D721Med (cell line): Measurements from ENCODE around the gene LRP4.

Experiments
- DNase-seq: peaks from one replicate; pipeline ENCODE4 v3.0.0; 2011; ENCODE audit warnings: low spot score; ENCODE audit not compliant: insufficient read length
- FAIRE-seq: peaks from 2 replicates; lab custom pipeline; 2011; peaks lifted over from hg19 to GRCh38; lab: Jason Lieb, UNC
- CTCF ChIP-seq: IDR thresholded peaks from 2 replicates; pipeline ENCODE4 v1.5.1; 2012; ENCODE audit warnings: mild to moderate bottlenecking, control low read depth; ENCODE audit not compliant: insufficient read depth; ENCODE audit errors: missing control alignments

The LRP4 gene

DNA sequence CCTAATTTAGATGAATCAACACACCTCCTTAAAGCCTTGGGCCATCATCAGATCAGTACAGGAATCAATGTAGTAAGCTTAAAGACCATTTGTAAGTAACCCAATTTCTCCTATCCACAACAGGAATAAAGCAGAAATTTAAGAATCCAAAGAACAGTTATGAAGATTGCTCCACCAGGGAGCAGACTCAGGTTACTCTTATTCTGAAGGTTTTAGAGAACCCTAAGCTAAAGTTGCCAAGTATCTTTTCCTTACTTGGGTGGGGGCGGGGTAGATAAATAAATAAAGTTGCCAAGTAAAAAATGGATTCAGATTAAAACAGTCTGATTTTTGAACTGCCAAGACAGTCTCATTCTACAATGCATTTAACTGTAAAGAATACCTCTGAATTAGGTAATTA is 90.4 kb downstream of the LRP4 start:
- FAIRE-seq (no peak), DNase-seq (no peak)
- no peak for TF ChIP-seq CTCF

- TF ChIP-seq CTCF: no peak
- DNase-seq (peak; percentile 23), FAIRE-seq (no peak)
Observed at GRCh38 chr11:46826310-46827044, 91.9 kb downstream of the LRP4 start.

- TF ChIP-seq CTCF: peak; percentile 34
- DNase-seq (no peak), FAIRE-seq (no peak)
Observed at GRCh38 chr11:46808799-46809431, 109.4 kb downstream of the LRP4 start.
